GM19023 (cell line): Measurements from ENCODE around the gene TPRA1.

Source experiments
- ATAC-seq: cut with Tn5 transposase; IDR thresholded peaks from one replicate; pipeline ENCODE4 v1.9.1; 2021; ENCODE audit warnings: mild to moderate bottlenecking, moderate library complexity; ENCODE audit not compliant: unreplicated experiment

Gene TPRA1

DNA sequence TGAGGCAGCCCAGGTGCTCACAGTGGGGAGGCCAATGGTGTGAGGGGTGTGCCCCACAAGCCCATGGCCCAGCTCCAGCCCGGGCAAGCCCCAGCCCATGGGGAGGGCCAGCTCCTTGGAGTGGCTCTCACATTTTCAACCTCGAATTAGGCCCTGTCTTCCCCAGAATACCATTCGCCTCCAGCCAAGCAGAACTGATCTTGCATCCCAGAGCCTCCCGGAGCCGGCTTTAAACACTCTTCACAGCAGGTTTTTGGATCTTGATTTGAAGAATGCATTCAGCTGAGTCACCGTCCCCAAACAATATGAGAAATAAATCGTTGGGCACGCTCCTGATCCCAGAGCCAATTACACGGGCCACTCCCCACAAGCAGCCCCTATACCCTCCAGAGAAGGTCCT, 23.7 kb downstream of the TPRA1 start:
- no peak for ATAC-seq

DNA sequence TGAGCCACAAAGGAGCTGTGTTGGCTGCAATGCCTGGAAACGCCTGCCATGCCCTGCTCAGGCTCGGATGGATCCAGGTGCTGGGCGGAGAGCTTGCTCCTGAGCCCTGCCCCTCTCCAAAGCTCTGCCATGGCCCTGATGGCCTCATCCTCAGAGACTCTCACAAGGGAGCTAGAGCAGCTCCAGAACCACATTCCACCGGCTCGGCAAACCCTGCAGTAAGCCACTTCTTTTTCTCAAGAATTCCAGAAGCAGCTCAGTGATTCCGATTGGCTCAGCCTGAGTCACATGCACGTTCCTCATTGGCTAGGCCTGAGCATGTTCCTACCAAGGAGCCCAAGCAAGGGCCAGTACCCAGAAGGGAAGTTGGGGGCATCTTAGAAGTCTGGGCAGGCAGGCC, 24.8 kb downstream of the TPRA1 start:
- ATAC-seq = no peak

DNA sequence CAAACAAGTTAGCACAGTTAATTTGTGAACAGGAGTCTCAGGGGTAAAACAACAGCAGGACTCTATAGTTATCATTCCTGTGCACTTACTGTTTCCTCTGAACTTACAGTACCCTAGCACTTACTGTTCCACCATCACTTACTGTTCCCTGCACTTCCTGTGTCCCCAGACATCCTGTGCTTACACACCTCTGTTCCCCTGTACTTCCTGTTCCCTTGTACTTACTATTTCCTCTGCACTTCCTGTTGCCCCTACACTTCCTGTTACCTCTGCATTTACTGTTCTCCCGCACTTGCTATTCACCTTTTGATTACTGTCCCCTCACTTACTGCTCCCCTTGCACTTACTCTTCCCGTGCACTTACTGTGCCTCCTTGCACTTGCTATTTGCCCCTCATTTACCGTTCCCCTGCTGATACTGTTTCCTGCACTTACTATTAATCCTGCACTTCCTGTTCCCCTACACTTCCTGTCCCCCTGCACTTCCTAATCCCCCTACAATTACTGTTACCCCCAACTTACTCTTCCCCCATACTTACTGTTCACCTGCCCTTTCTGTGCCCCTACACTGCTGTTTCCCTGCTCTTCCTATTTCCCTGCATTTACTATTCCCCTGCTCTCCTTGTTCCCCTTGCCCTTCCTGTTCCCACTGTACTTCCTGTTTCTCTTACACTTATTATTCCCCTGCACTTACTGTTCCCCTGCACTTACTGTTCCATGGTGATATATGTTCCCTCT, 30.3 kb downstream of the TPRA1 start:
- no peak for ATAC-seq

DNA sequence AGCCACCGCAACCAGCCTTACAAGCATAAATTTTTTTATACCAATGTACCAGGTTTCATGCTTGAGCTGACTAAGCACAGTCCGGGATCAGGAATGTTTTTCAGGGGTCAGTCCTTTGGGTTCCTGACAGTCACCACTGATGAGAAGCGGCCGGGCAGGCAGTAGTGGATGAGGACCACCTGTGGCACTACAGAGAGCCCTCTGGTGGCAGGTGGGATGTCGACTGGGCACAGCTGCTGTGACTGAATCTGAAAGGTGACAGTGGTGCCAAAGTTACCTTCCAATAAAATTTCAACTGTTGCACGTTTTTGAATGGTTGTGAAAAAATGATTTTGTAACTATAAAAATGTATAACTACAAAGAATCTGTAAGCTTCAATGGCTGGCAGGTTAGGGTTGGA, 34.0 kb downstream of the TPRA1 start:
- no peak for ATAC-seq

DNA sequence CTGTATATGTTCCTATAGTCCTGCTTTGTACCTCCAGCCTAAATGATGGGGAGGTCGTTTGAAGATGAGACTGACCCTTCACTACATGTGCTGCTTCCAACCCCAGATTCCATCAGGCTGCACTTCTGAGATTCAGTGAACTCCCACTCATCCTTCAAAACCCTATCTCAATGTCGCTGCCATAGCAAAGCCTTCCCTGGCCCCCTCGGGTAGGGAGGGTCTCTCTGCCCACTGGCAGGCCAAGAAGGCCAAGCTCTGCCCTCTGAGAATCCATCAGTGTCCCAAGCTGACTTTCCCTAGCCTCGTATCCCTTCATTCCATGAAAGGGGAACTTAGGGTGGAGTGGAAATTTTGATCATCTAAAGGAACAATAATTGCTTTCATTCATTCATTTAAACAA, 35.4 kb downstream of the TPRA1 start:
- no peak for ATAC-seq

DNA sequence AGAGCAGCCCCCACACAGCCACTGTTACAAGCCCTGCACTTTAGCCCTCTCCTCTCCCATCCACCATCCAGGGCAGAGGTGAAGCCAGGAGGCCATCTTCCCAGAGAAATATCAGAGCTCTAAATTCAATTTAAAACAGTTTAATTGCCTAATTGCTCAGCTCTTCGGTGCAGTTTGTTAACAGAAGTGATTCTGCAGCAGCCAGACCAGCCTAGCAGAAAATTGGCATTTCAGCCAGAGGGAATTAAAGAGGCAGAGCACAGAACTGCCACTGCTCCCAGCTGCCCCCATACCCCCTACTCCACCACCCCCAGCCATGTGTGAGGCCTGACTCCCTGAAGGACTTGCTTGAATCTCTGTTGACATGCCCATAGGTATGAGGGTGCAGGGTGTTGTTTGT, 38.5 kb downstream of the TPRA1 start:
- no peak for ATAC-seq

DNA sequence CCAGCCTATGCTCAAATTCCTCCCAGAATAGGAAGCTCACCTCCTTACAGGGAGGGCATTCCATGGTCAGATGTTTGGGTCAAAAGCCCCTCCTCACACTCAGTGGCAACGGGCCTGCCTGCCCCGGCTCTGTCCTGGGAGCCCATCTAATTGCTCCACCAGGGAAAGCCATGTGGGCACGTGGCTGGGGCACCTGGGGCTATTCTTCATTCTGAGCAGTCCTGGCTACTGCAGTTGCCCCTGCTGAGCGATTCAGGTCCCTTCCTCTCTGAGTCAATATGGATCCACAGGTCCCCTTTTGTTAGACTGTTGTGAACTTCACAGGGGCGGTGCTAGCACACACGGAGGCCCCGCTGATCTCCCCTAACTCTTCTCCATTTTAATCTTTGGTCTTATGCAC, 39.4 kb downstream of the TPRA1 start:
- no peak for ATAC-seq

DNA sequence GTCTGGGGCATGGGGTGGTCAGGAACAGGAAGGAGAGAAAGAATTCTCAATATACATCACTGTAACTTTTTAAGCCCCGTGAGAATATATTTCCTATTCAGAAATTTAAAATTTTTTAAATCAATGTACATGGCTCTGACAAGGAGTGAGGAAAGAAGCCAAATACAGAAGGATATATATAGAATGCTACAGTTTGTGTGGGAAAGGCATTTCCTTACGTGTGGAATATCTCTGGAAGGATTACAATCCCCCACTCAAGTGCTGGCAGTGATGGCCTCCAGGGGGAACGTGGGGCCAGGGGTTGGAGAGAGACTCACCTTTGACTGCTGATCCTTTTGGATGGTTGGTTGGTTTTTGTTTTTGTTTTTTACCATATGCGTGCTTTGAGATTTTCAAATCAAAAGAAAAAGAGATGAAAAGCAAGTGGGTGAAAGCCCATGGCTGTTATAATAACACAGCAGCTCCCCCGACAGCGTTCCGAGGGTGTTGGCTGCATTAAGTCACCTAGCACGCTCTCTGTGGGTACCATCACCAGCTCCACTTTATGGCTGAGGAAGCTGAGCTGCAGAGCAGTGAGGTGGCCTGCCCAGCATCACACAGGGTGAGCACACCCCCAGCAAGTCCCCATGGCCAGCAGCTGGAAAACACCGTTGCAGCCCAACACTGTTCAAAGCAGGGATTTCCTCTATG, 39.9 kb downstream of the TPRA1 start:
- no peak for ATAC-seq

DNA sequence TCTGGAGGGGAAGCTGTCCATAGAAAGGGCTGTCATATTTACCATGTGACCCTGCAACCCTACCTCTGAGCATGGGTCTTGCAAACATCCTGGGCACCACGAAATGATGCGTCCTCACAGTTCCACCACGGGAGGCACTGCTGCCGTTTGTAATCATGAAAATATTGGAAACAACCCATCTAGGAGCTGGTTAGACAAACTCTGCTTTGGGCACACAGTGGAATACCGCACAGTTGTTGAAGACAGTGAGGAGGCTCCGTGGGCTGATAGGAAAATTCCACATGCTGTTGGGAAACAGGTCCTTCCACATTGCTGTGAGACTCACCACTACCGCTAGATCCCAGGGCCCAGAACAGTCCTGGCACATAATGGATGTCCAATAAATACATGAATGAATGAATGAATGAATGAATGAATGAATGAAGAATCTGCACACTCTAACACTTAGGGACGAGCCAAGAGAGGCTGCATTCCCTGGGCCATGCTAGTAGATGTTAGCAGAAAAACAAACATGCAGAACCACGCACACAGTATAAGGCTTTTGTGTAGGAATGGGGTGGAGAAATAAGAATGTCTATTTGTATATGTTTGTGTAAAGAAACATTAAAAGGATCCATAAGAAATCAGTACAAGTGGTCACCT, 40.6 kb downstream of the TPRA1 start:
- no peak for ATAC-seq

DNA sequence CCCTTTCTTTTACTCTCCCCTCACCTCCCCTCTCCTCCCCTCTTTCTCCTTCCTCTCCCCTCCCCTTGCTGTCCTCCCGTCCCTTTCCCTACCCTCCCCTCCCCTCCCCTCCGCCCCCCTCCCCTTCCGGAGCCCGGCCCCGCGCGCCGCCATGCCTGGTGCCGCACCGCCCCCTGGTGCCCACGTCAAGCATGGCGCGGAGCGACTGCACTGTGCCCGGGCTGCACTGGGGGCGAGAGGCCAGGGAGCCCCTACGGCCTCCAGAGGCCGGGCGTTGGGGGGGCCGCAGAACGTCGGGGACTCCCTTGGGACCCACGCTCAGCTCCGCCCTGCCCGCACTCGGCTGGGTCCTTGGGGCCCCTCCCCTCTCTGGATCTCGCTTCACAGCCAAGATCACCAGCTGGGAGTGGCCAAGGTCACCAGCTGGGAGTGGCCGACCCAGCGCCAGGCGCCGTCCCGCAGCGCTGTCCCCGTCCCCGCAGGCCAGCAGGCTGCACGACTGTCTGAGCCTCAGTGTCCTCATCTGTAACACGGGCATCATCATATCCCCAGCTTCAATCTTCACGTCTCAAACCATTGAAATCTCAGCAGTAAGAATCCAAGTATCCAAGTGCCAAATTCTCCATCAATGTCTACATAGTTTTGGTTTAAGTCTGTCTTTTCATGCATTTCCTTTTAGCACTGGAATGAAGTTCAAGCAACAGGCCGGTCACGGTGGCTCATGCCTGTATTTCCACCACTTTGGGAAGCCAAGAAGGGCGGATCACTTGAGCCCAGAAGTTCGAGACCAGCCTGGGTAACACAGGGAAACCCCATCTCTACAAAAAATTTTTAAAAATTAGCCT, 42.5 kb downstream of the TPRA1 start:
- no peak for ATAC-seq

DNA sequence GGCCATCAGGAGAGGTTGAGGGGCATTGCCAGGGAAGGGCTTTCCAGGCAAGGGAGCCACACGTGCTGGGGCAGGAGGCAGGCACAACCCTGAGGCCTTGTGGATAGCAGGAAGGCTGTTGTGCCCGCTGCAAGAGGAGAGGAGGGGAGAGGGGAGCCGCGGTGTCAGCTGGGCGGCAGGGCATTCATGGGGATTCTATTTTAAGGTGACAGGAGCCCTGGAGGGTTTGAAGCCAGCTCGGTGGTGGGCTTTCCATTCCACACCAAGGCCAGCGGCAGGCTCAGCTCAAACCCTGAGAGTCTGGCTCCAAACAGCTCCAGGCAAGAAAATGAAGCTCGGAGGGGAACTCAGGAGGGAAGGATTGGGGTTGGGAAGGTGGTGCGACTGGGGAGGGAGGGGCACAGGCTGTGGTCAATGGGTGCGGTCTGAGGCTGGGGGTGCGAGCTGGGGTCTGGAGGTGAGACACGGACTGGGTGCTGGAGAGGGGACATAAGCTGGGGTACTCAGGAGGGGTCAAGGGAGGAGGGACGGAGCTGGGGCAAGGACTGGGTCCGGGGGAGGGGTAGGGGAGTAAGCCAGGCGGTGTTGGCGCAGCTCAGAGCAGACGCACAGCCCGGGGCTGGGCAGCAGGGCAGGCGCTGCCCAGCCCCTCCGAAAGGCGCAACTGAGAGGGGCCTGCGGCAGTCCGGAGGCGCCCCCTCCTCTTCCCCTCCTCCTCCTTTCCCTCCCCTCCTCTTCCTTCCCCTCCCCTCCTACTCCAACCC, 43.4 kb downstream of the TPRA1 start:
- no peak for ATAC-seq

DNA sequence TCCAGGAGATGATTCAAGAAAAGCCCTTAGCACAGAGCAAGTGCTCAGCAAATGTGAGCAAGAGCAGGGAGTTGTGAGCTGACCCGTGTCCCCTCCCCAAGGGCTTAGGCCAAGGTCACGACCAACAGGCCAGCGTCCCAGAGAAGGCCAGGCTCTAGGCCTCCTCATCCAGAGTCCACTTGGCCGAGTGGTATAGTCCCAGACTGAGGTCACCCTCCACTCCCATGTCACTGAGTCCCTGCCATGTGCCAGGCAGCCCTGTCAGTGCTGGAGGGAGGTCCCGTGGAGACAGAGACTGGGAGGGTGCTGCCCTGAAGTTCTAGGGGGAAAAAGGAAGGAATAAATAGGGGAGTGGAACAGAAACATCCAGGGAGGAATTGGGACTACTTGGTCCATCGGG, 44.0 kb downstream of the TPRA1 start:
- ATAC-seq = no peak

DNA sequence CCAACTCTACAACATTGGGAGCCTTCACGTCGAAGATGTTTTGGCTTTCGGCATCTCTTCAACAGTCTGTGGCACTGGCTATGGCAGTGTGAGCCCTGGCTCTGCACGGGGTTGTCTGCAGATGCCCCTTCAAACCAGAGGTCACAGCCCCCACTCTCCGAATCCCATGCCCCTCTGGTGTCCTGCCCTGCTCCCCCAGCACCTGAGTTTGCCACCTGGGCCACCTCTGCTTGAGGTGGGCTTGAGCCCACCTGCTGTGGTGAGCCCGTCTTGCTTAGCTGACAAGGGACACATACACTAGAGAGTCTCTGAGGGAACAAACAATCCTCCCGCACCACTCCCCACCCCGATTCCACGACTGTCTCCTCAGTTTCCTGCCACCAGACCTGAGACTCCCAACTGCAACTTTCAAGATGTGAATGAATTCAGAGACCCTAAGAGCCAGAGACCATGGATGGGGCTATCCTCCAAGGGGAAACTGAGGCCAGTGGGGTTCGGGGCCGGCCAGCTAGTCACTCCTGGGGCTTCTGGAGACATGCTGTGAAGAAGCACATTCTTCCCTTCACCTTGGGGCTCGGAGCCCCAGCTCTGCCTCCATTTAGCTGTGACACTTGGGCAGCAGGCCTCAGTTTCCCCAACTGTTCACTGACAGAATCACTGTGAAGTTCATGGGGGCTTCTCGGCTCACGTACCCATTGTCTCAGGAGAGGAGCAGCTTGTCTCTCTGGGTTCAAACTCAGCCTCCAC, 44.6 kb downstream of the TPRA1 start:
- no peak for ATAC-seq

DNA sequence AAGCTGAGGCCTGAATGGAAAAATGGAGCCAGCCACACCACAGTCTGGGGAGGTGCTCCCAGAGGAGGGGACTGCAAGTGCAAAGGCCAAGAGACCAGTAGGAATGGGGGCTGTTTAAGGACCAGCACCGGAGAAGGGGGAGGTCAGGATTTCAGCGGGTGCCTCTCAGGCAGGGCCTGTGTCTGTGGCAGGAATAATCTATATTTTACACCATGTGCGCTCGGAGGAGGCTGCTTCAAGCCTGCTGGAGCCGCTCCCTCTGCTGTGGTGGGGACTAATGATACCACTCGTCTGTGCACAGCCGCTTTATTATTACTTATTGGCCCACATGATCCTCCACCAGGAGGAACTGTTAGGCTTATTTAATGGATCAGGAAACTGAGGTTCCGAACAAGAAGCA, 45.3 kb downstream of the TPRA1 start:
- no peak for ATAC-seq

DNA sequence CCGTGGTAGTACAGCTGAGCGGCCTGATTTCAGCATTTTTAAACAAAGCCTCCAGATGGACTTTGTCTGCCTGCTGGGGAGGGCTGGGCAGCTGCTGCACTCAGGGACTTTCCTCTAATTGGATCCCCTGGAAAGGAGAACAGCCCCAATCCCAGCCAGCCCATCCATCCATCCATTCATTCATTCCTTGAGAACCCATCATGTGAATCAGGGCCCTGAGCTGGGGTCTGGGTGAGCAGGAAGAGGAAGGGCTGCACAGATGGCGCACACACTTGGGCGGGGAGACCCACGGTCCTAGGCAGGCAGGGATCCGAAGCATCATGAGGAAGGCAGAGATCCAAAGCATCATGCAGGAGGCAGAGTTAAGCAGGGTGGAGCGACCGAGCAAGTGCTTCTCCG, 45.7 kb downstream of the TPRA1 start:
- no peak for ATAC-seq

DNA sequence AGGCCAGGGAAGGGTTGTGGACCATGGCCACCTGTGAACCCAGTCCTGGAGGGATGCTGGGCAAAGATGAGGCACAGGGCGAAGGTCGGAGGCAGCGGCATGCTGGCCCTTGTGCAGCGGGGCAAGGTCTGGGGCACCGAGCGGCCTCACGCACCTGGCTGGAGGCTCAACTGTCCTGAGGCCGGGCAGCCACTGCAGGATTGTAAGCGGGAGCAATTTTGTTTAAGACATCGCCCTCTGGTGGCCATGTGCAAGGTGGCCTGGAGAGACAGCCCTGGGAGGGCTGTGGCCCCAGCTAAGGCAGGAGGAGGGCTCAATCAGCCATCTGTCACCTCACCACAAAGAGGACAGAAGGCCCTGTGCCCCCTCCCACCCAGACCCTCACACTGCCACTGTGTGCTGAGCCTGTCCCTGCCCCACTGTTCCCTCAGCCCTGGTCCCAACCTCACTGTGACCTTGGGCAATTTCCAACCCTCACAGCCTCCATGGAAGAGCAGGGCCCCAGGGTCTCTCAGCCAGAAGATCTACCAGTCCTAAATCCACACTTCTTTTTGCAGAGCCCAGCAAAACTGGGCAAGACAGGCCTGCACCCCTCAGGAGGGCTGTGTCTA, 46.2 kb downstream of the TPRA1 start:
- ATAC-seq = peak; percentile 63

DNA sequence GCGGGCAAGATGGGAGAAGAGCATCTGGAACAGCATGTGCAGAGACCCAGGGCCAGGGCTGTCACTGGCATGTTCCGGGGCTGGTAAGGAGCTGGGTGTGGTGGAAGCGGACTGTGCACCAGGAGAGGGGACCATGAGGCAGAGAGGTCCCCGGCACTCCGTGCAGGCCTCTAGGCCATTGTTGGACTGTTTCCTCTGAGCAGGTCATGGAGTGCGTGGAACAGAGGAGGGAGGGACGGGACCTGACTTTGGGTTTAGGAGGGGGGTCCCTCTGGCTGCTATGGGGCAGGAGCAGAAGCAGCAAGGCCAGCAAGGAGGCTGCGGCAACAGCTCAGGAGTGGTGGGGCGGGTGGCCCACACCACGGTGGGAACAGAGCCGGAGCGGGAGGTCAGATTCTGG, 47.1 kb downstream of the TPRA1 start:
- ATAC-seq = no peak

DNA sequence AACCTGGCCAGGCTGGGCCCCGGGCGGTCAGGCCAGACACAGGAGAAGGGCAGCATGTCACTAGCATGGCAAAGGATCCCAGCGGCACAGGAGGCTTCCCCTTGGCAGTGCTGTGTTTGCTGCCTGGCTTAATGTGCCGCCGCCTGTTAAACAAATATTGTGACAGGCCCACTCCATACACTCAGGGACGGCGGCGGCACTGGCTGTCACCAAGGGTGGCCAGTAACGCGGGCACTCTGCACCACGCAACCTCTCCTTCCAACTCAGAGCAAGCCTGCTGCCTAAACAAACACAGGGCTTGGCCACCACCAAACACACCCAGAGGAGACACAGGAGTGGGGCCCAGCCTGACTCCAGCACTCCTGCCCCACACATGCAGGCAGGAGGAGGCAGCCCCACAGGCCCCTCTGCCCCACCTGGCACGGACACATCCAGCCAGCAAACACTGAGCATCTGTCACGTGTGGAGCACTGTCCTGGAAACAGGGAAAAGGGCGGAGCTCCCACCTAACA, 48.0 kb downstream of the TPRA1 start:
- no peak for ATAC-seq

DNA sequence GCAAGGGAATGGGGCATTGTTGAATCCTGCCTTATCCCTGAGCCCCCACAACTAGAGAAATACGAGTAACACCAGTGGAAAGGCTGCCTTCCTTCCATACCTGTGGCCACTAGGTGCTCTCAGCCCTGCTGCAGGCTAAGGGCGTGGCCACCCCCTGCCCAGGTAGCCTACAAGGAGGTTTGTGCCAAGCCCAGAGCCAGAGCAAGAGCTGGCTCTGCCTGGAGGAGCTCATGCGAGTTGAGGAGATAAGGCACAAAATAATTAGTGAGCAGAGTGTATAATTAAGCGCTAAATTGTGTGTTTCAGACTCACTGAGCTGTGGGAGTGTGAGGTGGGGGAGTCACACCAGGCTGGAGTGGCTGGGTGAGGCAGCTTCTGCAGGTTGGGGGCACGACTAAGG, 49.2 kb downstream of the TPRA1 start:
- ATAC-seq = no peak
